HAP-1 (cell line): ENCODE results near the gene PLCB1.
"Not testable (repeated sequence)": the region's sequence is repeated elsewhere in the genome, so short reads cannot be mapped to it uniquely, and the experiment has no call there.

Source experiments
- DNase-seq, 2 experiments: peaks; one replicate each; pipeline ENCODE4 v3.0.0-alpha.2; 2016 to 2020; ENCODE audit warnings: low spot score in 2 of 2
- H3K27me3 ChIP-seq: fragments of 250-450 bp; sonication (Bioruptor Pico); 2 replicates; pipeline ENCODE4 v1.5.1; 2020; ENCODE audit warnings: low read depth, mild to moderate bottlenecking, moderate library complexity
- H3K36me3 ChIP-seq: fragments of 250-450 bp; sonication (Bioruptor Pico); replicated peaks from 2 replicates; pipeline ENCODE4 v1.5.1; 2020; ENCODE audit warnings: mild to moderate bottlenecking
- H3K4me1 ChIP-seq: fragments of 250-450 bp; sonication (Bioruptor Pico); 2 replicates; pipeline ENCODE4 v1.5.1; 2020; ENCODE audit warnings: mild to moderate bottlenecking
- H3K4me3 ChIP-seq: fragments of 250-450 bp; sonication (Bioruptor Pico); 2 replicates; pipeline ENCODE4 v1.5.1; 2020; ENCODE audit warnings: mild to moderate bottlenecking, moderate library complexity
- H3K9me3 ChIP-seq: fragments of 250-450 bp; sonication (Bioruptor Pico); 2 replicates; pipeline ENCODE4 v1.5.1; 2020; ENCODE audit warnings: mild to moderate bottlenecking, moderate library complexity
- in situ Hi-C: fragments of 300-500 bp; cut with MboI; formaldehyde crosslinking; loops from 3 replicates; pipeline ENCODE4 v1.14.3; 2020; ENCODE audit warnings: low sequenced_read_pairs, inconsistent platforms, mixed read lengths

Gene PLCB1

DNA sequence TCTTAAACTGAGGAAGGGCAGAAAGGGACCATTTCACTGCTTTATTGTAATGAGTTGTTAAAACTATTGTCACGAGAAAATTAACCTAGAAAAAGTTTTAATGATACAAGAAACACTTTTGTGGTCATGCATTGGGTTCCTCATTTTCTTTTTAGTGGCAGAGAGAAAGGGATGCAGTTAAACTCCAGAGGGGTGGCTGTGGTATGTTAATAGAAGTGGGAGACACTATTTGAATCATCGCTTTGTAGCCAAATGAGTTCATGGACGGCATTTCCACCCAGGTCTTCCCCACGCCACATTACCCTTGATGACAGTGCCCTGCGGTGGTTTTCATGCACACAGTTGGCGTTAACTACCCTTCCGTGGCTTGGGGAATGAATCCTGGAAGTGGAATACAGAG, 235.6 kb downstream of the PLCB1 start:
- Histone ChIP-seq H3K9me3 (no peaks in the 10 kb centered on the region), H3K27me3 (no peaks in the 10 kb centered on the region), H3K4me3 (no peak overlapping the region), H3K36me3 (no peaks in the 10 kb centered on the region), H3K4me1 (no peaks in the 10 kb centered on the region)
- in situ Hi-C loops = no loop called here
- DNase-seq = no peak

DNA sequence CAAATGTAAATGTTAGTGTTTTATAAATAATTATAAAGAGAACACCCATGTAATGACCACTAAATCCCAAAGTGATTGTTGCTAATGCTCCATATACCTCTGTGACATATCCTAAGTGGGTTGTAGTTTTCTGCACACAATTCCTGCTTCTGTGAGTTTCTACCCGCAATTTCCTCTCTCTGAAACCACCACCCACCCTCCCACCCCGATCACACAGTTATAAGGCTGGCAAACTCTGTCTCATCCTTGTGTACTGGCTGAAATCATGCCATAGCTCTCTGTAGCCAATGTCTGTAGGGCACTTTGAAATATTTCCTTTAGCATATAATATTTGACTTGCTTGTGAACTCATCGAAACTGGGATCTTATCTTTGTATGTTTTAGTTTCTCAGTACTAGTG, 236.6 kb downstream of the PLCB1 start:
- DNase-seq = no peak
- Histone ChIP-seq H3K4me1 (no peaks in the 10 kb centered on the region), H3K36me3 (no peaks in the 10 kb centered on the region), H3K9me3 (no peaks in the 10 kb centered on the region), H3K27me3 (no peaks in the 10 kb centered on the region), H3K4me3 (no peak overlapping the region)
- in situ Hi-C loops = no loop called here

DNA sequence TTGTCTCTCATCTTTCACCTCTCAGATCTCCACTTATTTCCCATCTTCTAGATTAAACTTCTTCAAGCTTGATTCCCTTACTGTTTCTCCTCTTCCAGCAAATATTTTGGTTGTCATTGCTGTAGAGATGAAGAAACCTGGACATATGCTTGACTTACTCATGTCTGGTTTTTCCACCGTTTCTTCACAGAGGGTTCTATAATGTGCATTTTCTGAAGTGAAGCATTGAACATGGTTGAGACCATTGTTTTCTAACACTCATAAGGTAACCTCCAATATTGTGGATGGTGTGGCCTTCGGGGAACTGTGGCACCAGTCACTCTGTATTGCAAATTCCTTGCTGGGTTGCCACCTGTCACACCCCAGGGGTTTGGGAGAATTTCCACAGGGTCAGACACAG, 237.2 kb downstream of the PLCB1 start:
- Histone ChIP-seq H3K36me3 (no peaks in the 10 kb centered on the region), H3K4me1 (no peaks in the 10 kb centered on the region), H3K9me3 (no peaks in the 10 kb centered on the region), H3K4me3 (no peak overlapping the region), H3K27me3 (no peaks in the 10 kb centered on the region)
- in situ Hi-C loops = no loop called here
- DNase-seq = no peak

DNA sequence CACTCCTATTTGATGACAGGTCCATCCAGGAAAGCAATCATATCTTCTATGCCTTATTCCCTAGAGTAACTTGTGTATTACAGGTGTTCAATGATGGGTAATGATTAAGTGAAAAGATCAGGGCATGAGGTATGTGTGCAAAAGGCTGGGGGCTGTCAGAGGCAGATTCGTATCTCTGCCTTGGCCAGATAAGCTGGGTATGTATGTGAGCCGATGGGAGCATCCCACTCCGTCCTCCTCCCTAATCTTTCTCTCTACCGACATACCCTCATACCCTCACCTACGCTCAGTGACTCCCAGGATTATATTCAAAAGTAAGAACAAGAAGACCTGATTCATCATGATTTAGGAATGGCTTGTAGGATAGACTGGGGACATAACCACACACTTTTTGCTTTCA, 238.7 kb downstream of the PLCB1 start:
- Histone ChIP-seq H3K27me3 (no peaks in the 10 kb centered on the region), H3K9me3 (no peaks in the 10 kb centered on the region), H3K4me1 (no peaks in the 10 kb centered on the region), H3K36me3 (no peaks in the 10 kb centered on the region), H3K4me3 (no peak overlapping the region)
- no peak for DNase-seq
- in situ Hi-C loops = no loop called here

DNA sequence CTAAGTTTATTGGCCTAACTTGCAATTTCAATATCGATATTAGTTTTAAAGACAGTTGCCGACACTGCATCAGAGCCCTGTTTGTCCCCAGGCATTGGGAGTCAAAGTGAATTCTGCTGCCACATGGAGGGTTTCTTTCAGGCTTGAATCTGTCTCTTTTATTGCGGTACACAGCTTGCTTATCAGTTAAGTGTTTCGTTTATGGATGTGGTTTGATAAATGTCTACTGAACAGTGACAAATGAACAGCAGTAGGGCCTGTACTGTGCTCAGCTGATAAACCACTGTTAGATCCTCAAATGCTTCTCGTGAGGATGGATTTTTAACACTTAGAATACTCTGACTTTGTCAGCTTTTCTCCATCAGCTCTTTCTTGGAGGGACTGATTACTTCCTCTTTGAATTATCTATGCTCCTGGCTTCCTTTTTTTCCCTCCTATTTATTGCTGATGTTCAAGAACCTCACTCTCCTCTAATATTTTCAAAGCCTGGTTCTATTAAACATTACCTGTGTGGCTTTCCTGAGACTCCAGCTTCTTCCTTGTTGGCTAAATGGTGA, 240.8 kb downstream of the PLCB1 start:
- H3K36me3 ChIP-seq = no peaks in the 10 kb centered on the region
- in situ Hi-C loops = no loop called here

DNA sequence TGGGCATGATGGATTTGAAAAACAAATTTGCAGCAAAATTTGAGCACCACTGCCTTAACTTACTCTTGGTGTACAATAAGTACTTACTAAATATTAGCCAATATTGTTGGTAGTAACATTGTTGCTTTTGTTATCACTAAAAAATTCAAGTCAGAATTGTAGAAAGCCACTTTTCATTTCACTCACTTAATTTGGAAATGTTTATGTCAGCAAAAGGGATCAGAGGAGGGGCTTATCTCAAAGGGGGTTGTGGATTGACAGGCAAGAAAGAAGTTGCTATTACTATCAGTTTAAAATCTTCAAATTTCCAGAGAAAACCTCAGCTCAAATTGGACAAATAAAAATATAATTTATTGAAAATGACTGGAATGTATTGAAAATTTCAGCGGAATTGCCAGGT, 241.5 kb downstream of the PLCB1 start:
- Histone ChIP-seq H3K4me3 (no peak overlapping the region), H3K27me3 (no peaks in the 10 kb centered on the region), H3K4me1 (no peaks in the 10 kb centered on the region), H3K36me3 (no peaks in the 10 kb centered on the region), H3K9me3 (no peaks in the 10 kb centered on the region)
- DNase-seq = no peak
- in situ Hi-C loops = no loop called here

More for the DNA sequence above, 240.8 kb downstream of the PLCB1 start:
- no peaks in the 10 kb centered on the region for H3K4me1 ChIP-seq
- no peak overlapping the region for H3K4me3 ChIP-seq
- DNase-seq = no peak
- H3K27me3 ChIP-seq = no peaks in the 10 kb centered on the region
- no peaks in the 10 kb centered on the region for H3K9me3 ChIP-seq

DNA sequence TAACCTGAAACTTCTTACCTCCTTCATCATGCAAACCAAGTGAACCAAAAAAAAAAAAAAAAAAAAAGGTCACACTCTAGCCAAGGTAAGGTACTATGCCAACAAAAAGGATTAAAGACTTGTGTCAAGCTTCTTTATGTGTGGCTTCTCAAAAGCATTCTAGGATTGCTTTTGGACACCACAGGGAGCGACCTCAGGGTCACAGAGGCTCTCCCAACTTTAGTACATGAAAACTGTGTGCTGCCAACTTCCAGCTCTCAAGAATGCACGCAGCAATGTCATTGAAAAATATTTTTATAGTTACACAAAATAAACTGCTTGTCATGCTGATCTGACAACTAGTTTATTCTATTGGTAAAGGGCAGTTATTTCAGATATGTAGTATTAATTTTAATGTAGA, 243.8 kb downstream of the PLCB1 start:
- in situ Hi-C loops = loop anchor here (25.0 kb wide), 1 partner anchor 339 kb away; no protein-coding TSS in a partner anchor
- no peaks in the 10 kb centered on the region for H3K9me3 ChIP-seq
- no peak for DNase-seq
- H3K36me3 ChIP-seq = no peaks in the 10 kb centered on the region
- H3K4me3 ChIP-seq = no peak overlapping the region
- H3K4me1 ChIP-seq = no peaks in the 10 kb centered on the region
- H3K27me3 ChIP-seq = no peaks in the 10 kb centered on the region

DNA sequence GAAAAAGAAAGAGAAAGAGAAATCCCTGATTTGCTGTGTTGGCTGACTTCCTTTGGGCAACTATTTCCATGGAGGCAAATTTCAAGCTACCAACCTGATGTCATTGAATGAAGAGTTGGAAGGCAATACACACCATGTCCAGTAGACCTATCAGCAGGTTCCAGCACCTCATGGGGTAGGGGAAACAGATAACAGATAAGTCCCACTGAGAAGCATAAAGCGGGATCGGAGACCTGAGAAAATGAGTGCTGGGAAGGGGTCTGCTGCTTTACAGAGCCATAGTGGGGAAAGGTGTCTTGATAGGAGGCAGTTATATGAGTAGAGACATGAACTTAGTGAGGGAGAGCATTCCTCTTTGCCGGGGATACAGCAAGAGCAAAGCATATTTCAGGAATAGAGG, 244.9 kb downstream of the PLCB1 start:
- DNase-seq = no peak
- no peak overlapping the region for H3K4me3 ChIP-seq
- no peaks in the 10 kb centered on the region for H3K9me3 ChIP-seq
- H3K4me1 ChIP-seq = no peaks in the 10 kb centered on the region
- no peaks in the 10 kb centered on the region for H3K36me3 ChIP-seq
- in situ Hi-C loops = loop anchor here (25.0 kb wide), 1 partner anchor 340 kb away; no protein-coding TSS in a partner anchor
- no peaks in the 10 kb centered on the region for H3K27me3 ChIP-seq

DNA sequence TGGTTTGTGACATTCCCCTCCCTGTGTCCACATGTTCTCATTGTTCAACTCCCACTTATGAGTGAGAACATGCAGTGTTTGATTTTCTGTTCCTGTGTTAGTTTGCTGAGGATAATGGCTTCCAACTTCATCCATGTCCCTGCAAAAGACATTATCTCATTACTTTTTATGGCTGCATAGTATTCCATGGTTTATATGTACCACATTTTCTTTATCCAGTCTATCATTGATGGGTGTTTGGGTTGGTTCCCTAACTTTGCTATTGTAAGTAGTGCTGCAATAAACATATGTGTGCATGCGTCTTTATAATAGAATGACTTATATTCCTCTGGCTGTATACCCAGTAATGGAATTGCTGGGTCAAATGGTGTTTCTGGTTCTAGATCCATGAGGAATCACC, 247.1 kb downstream of the PLCB1 start:
- not testable (repeated sequence) for H3K4me1 ChIP-seq, H3K27me3 ChIP-seq, H3K36me3 ChIP-seq, DNase-seq, H3K9me3 ChIP-seq, H3K4me3 ChIP-seq
- in situ Hi-C loops = loop anchor here (25.0 kb wide), 1 partner anchor 342 kb away; no protein-coding TSS in a partner anchor

DNA sequence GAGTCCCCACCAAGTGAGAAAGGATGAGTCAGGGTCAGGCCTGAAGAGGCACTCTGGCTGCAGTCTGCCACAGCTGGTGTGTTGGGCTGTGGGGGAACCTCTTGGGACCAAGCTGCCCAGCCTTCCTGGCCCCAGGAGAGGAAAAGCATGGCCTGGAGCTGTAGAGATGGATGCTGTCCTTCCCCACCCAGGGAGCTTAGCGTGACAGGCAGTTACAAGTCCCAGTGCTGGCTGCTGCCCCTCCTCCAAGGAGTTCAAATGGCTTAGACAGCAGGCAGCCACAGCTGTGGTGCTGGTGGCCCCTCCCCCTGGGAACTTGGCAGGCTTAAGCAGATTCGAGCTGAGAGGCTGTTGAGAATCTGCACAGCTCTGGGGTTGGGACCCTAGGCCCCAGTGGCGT, 253.2 kb downstream of the PLCB1 start:
- in situ Hi-C loops = loop anchor here (10.0 to 25.0 kb wide), 2 partner anchors 250 to 348 kb away; partner anchors contain the start of gene PLCB1
- H3K4me1 ChIP-seq = peaks cover 30% of the 10 kb centered on the region
- no peak overlapping the region for H3K4me3 ChIP-seq
- H3K36me3 ChIP-seq = no peaks in the 10 kb centered on the region
- DNase-seq = peak in 1 of 2 experiments; percentile 24
- no peaks in the 10 kb centered on the region for H3K9me3 ChIP-seq
- no peaks in the 10 kb centered on the region for H3K27me3 ChIP-seq

DNA sequence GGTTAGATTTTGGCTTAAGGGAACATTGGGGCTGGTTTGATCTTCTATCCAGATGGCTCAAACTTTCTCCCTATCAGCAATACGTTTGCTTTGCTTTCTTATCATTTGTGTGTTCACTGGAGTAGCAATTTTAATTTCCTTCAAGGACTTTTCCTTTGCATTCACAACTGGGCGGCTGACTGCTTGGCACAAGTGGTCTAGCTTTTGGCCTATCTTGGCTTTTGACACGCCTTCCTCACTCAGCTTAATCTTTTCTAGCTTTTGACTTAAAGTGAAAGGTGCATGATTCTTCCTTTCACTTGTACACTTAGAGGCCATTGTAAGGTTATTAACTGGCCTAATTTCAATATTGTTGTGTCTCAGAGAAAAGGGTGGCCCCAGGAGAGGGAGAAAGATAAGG, 254.9 kb downstream of the PLCB1 start:
- Histone ChIP-seq H3K27me3 (no peaks in the 10 kb centered on the region), H3K36me3 (no peaks in the 10 kb centered on the region), H3K4me3 (no peak overlapping the region), H3K4me1 (peaks cover 30% of the 10 kb centered on the region), H3K9me3 (no peaks in the 10 kb centered on the region)
- DNase-seq = no peak
- in situ Hi-C loops = loop anchor here (10.0 to 25.0 kb wide), 2 partner anchors 252 to 350 kb away; partner anchors contain the start of gene PLCB1

DNA sequence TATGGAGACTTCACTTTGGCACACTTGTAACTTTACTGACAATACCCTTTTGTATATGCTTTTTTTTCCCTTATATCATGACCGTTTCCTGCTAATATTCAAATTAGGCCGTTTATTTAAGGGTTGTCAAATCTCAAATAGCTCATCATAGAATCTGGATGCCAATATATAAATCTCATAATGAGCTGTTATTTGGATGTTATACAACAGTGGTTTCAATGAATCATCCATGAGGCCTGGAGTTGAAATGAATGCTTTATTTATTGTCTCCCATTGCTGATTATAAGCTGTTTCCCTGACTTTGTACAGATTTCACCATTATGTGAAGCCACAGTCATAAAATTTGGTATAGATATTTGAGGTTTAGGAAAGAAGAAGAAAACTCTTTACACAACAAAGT, 256.1 kb downstream of the PLCB1 start:
- no peaks in the 10 kb centered on the region for H3K27me3 ChIP-seq
- in situ Hi-C loops = loop anchor here (10.0 to 25.0 kb wide), 2 partner anchors 253 to 351 kb away; partner anchors contain the start of gene PLCB1
- DNase-seq = peak in 1 of 2 experiments; percentile 67
- no peaks in the 10 kb centered on the region for H3K36me3 ChIP-seq
- no peak overlapping the region for H3K4me3 ChIP-seq
- peaks cover 30% of the 10 kb centered on the region for H3K4me1 ChIP-seq
- no peaks in the 10 kb centered on the region for H3K9me3 ChIP-seq

DNA sequence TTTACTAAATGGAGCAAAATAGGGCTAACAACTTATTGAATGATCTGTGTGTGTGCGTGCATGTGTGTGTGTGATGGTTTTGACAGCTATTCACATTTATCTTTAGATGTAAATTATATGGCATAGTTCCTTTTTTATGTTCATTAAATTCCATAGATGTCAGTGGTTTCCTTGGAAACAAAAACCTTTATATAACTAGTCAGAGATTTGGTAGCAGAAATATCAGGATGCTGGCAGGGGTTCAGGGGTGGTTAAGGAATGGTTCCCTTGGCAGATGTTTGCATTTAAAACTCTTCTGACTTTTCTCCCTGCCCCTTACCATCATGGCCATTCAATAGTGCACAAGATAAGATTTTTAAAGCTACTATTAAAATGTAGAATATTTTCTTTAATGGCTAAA, 256.6 kb downstream of the PLCB1 start:
- Histone ChIP-seq H3K36me3 (no peaks in the 10 kb centered on the region), H3K4me3 (no peak overlapping the region), H3K4me1 (peaks cover 30% of the 10 kb centered on the region), H3K9me3 (no peaks in the 10 kb centered on the region), H3K27me3 (no peaks in the 10 kb centered on the region)
- peak; percentile 41 to 65 for DNase-seq
- in situ Hi-C loops = loop anchor here (10.0 to 25.0 kb wide), 2 partner anchors 254 to 351 kb away; partner anchors contain the start of gene PLCB1

DNA sequence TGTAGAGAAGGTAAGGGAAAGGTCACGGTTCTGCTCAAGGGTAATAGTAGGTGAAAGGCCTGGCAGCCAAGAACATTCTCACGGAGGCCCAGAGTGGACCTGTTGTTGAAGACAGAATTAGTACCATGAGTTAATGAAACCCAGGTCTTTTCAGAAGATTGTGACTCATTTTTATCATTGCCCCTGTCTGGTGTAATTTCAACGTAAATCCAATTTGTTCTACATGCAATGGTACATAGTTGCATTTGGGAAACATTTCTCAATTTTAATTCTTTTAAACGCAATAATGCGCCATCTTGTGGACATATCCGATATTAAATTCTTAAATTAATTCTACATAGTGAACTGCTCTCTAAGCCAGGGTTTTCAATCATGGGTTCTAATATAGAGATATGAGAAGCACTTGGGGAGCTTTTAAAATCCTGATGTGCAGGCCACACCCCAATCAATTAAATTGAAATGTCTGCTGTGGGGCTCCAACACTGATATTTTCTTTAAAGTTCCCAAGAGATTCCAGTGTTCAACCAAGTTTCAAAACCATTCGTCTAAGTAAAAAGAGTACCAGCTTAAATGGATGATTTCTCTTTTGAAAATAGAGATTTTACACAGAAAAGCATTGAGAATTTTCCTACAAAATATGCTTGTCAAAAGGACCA, 257.4 kb downstream of the PLCB1 start:
- no peaks in the 10 kb centered on the region for H3K36me3 ChIP-seq
- no peaks in the 10 kb centered on the region for H3K27me3 ChIP-seq
- peak in 1 of 2 experiments; percentile 56 for DNase-seq
- H3K4me3 ChIP-seq = no peak overlapping the region
- in situ Hi-C loops = loop anchor here (10.0 to 25.0 kb wide), 2 partner anchors 255 to 352 kb away; partner anchors contain the start of gene PLCB1
- peaks cover 30% of the 10 kb centered on the region for H3K4me1 ChIP-seq
- no peaks in the 10 kb centered on the region for H3K9me3 ChIP-seq
